Measurements from ENCODE around the gene AHNAK2. TPM values are rescaled to one million over a fixed set of nuclear protein-coding genes. Genes with fewer than 3 reads are reported as not detected.

Gene AHNAK2
- total and polyA plus RNA-seq, 2 of the 13 experiments (the other 11 are each of a cell fraction or from before 2014, with no cell fraction given): 0.11 to 0.18 TPM

DNA sequence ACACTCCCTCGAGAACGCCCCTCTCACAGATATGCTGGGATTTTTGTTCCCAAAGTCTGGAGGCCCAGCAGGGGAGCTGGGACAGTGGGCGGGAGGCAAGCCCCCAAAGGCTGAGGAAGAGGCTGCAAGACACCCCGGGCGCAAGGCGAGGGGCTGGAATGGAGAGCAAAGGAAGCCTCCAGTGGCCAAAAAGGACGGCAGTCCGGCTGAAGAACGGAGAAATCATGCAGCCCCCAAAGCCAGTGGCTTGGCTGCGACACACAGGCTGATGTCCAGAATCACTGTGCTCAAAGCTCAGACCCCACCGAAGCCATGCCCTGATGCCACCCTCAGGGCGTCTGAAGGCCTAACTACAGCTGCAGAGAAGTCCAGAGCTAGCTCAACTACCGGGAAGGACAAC, 18.3 kb upstream of the AHNAK2 start:
- CTCF ChIA-PET (ENCODE audit: low intra/inter-chr PET ratio, low total read pairs): no interaction called here
- 68% methylated on average over 10 of the region's 13 CpGs for WGBS (ENCODE audit: low lambda C conversion rate)
- intact Hi-C loops (cut with micrococcal nuclease; ENCODE audit: unreplicated experiment): no loop called here
- Histone ChIP-seq H2AFZ (ENCODE audit: low read length) (no peak overlapping the region), H3K4me1 (ENCODE audit: insufficient read depth, low read length) (no peaks in the 10 kb centered on the region), H3K36me3 (replicated peaks in 1 of 2; ENCODE audit: control insufficient read depth in 1 of 2, insufficient read depth in 2 of 2, low read length in 2 of 2) (no peaks in the 10 kb centered on the region), H3K9me3 (ENCODE audit: low read length) (no peaks in the 10 kb centered on the region), H3K79me2 (ENCODE audit: insufficient read depth, low read length) (no peaks in the 10 kb centered on the region), H4K20me1 (ENCODE audit: insufficient read depth, low read length) (no peaks in the 10 kb centered on the region), H3K27ac (ENCODE audit: extremely low read length, insufficient read depth, low read length) (no peak overlapping the region), H3K27me3 (ENCODE audit: control insufficient read depth in 1 of 2, insufficient read depth in 2 of 2, low read length in 2 of 2) (no peaks in the 10 kb centered on the region), H3K9ac (ENCODE audit: insufficient read depth, low read depth, low read length) (no peak overlapping the region), H3K4me2 (ENCODE audit: low read depth, low read length) (no peak overlapping the region), H3K4me3 (replicated peaks in 1 of 3; ENCODE audit: insufficient read depth in 1 of 3, low read depth in 2 of 3, low read length in 3 of 3) (no peak overlapping the region)
- POLR2A ChIA-PET: no interaction called here
- no TSS peak for BruUV-seq (replicated peaks)
- DNase-seq (ENCODE audit: low spot score) (no peak), ATAC-seq (no peak), FAIRE-seq (no peak)
- TF ChIP-seq NFE2L2 (IDR thresholded peaks at IDR 0.05; ENCODE audit: low read length) (no peak), ZNF589 (CRISPR knock-in tag; conservative IDR thresholded peaks at IDR 0.05) (no peak), EZH2 (conservative IDR thresholded peaks at IDR 0.05; ENCODE audit: low read depth, low read length) (no peak), CREM (IDR thresholded peaks at IDR 0.05) (no peak), CREM (CRISPR knock-in tag; IDR thresholded peaks at IDR 0.05) (no peak), ZNF775 (CRISPR knock-in tag; IDR thresholded peaks at IDR 0.05; ENCODE audit: borderline replicate concordance) (no peak), ZNF101 (CRISPR knock-in tag; IDR thresholded peaks at IDR 0.05; ENCODE audit: borderline replicate concordance, low read depth) (no peak), KLF12 (CRISPR knock-in tag; IDR thresholded peaks at IDR 0.05; ENCODE audit: borderline replicate concordance) (no peak), HNF4G (IDR thresholded peaks at IDR 0.05; ENCODE audit: borderline replicate concordance, low read depth, low read length) (no peak), HNF4G (CRISPR knock-in tag; IDR thresholded peaks at IDR 0.05; ENCODE audit: borderline replicate concordance, low read depth) (no peak), TAF15 (IDR thresholded peaks at IDR 0.05; ENCODE audit: low read depth, low read length, poor library complexity, severe bottlenecking) (no peak), KLF16 (CRISPR knock-in tag; IDR thresholded peaks at IDR 0.05) (no peak), ZNF816 (CRISPR knock-in tag; IDR thresholded peaks at IDR 0.05; ENCODE audit: borderline replicate concordance) (no peak)
- TF ChIP-seq, protein P1, sequence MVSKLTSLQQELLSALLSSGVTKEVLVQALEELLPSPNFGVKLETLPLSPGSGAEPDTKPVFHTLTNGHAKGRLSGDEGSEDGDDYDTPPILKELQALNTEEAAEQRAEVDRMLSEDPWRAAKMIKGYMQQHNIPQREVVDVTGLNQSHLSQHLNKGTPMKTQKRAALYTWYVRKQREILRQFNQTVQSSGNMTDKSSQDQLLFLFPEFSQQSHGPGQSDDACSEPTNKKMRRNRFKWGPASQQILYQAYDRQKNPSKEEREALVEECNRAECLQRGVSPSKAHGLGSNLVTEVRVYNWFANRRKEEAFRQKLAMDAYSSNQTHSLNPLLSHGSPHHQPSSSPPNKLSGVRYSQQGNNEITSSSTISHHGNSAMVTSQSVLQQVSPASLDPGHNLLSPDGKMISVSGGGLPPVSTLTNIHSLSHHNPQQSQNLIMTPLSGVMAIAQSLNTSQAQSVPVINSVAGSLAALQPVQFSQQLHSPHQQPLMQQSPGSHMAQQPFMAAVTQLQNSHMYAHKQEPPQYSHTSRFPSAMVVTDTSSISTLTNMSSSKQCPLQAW (CRISPR knock-in tag; IDR thresholded peaks at IDR 0.05): no peak
- in situ Hi-C loops (cut with HindIII; ENCODE audit: extremely low pct_ligation_motif_present, low pct_unique_long_range_greater_than_20kb): no loop called here
